Measurements from ENCODE around the gene TMEM179.

Gene TMEM179

GRCh38 chr14:104603711-104604401, 716 bp downstream of the TMEM179 start (continued):
- TF ChIP-seq ESRRG (CRISPR knock-in tag; IDR thresholded peaks at IDR 0.05), result no peak

DNA sequence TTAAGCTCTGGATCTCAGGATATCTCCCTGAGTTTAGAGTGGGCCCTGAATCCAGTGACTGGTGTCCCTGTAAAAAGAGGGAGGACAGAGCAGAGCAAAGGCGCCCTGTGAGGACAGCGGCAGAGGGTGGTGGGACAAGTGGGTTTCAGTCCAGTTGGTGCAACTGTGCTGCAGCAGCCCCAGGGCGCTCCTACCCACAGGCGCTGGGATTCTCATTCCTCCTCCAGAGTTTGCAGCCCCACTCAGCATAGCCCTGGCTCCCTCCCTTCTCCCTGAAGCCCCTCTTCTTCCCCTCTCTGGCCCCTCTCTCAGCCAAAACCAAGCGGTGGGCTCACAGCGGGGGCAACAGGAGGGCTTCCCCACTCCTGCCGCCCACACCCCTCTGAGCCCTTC, 1.6 kb downstream of the TMEM179 start:
- ATAC-seq, result no peak
- TF ChIP-seq CSDC2 (CRISPR knock-in tag; IDR thresholded peaks at IDR 0.05) (no peak), PATZ1 (CRISPR knock-in tag; IDR thresholded peaks at IDR 0.05; ENCODE audit: borderline replicate concordance) (no peak), SNAI2 (CRISPR knock-in tag; IDR thresholded peaks at IDR 0.05) (no peak), ZNF8 (CRISPR knock-in tag; IDR thresholded peaks at IDR 0.05) (no peak), TOX (CRISPR knock-in tag; IDR thresholded peaks at IDR 0.05; ENCODE audit: borderline replicate concordance) (no peak), TCF4 (CRISPR knock-in tag; IDR thresholded peaks at IDR 0.05; ENCODE audit: borderline replicate concordance) (no peak), TSHZ2 (CRISPR knock-in tag; IDR thresholded peaks at IDR 0.05) (no peak), ESRRG (CRISPR knock-in tag; IDR thresholded peaks at IDR 0.05) (no peak), ISL1 (CRISPR knock-in tag; IDR thresholded peaks at IDR 0.05) (no peak), BACH2 (CRISPR knock-in tag; IDR thresholded peaks at IDR 0.05; ENCODE audit: borderline replicate concordance) (no peak), GLIS3 (CRISPR knock-in tag; IDR thresholded peaks at IDR 0.05) (no peak), ZNF70 (CRISPR knock-in tag; IDR thresholded peaks at IDR 0.05) (no peak)
- TF ChIP-seq, protein P1, sequence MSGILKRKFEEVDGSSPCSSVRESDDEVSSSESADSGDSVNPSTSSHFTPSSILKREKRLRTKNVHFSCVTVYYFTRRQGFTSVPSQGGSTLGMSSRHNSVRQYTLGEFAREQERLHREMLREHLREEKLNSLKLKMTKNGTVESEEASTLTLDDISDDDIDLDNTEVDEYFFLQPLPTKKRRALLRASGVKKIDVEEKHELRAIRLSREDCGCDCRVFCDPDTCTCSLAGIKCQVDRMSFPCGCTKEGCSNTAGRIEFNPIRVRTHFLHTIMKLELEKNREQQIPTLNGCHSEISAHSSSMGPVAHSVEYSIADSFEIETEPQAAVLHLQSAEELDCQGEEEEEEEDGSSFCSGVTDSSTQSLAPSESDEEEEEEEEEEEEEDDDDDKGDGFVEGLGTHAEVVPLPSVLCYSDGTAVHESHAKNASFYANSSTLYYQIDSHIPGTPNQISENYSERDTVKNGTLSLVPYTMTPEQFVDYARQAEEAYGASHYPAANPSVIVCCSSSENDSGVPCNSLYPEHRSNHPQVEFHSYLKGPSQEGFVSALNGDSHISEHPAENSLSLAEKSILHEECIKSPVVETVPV (CRISPR knock-in tag; IDR thresholded peaks at IDR 0.05), result no peak

DNA sequence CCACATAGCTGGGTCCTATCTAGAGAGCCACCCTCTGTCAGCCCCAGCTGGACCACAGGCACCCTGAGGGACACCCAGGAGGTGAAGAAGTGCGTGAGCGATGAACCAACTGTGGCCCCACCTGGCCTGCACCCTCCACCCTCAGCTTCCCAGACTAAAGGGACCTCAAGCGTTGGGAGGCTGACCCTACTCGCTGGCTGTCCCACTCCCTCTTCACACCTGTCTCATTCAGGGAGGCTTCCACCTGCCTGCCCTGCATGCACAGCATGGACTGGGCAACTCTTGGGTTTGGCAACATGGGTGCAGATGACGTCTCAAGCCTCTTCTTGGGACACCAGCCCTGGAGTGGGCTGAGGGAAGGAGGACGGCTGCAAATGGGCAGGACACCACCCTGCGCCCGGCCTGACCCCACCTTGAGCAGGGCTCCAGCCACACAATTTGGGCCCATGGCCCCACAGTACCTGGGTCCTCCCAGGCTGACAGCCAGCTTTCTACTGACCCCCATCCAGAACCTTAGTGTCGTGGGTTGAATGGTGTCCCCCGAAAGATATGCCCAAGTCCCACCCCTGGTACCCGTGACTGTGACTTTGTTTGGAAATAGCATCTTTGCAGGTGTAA, 2.1 kb downstream of the TMEM179 start:
- no peak for ATAC-seq
- TF ChIP-seq PPARA (CRISPR knock-in tag; IDR thresholded peaks at IDR 0.05; ENCODE audit: borderline replicate concordance) (no peak), BACH2 (CRISPR knock-in tag; IDR thresholded peaks at IDR 0.05; ENCODE audit: borderline replicate concordance) (no peak), ZNF565 (CRISPR knock-in tag; conservative IDR thresholded peaks at IDR 0.05; ENCODE audit: low read depth) (no peak), GLIS3 (CRISPR knock-in tag; IDR thresholded peaks at IDR 0.05) (no peak), ZFP3 (CRISPR knock-in tag; IDR thresholded peaks at IDR 0.05) (no peak), CSDC2 (CRISPR knock-in tag; IDR thresholded peaks at IDR 0.05) (no peak), TOX (CRISPR knock-in tag; IDR thresholded peaks at IDR 0.05; ENCODE audit: borderline replicate concordance) (no peak), ARNTL (CRISPR knock-in tag; IDR thresholded peaks at IDR 0.05; ENCODE audit: borderline replicate concordance, low read depth) (no peak), ZNF8 (CRISPR knock-in tag; IDR thresholded peaks at IDR 0.05) (no peak), RARB (CRISPR knock-in tag; IDR thresholded peaks at IDR 0.05) (no peak), OSR1 (CRISPR knock-in tag; IDR thresholded peaks at IDR 0.05) (no peak), ZNF70 (CRISPR knock-in tag; IDR thresholded peaks at IDR 0.05) (no peak), TCF4 (CRISPR knock-in tag; IDR thresholded peaks at IDR 0.05; ENCODE audit: borderline replicate concordance) (no peak), ZFP30 (CRISPR knock-in tag; IDR thresholded peaks at IDR 0.05) (no peak)
- TF ChIP-seq, protein P2, sequence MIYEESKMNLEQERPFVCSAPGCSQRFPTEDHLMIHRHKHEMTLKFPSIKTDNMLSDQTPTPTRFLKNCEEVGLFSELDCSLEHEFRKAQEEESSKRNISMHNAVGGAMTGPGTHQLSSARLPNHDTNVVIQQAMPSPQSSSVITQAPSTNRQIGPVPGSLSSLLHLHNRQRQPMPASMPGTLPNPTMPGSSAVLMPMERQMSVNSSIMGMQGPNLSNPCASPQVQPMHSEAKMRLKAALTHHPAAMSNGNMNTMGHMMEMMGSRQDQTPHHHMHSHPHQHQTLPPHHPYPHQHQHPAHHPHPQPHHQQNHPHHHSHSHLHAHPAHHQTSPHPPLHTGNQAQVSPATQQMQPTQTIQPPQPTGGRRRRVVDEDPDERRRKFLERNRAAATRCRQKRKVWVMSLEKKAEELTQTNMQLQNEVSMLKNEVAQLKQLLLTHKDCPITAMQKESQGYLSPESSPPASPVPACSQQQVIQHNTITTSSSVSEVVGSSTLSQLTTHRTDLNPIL (CRISPR knock-in tag; IDR thresholded peaks at IDR 0.05; ENCODE audit: low read depth), result no peak
- TF ChIP-seq, protein P1 (CRISPR knock-in tag; IDR thresholded peaks at IDR 0.05), result no peak

Measured in SK-N-SH treated with all-trans-retinoic acid at 6 μM for 48 hours (cell line).